RCC 7860 (cell line): ENCODE data around the gene AEN.

Experiments used
- DNase-seq: peaks from one replicate; pipeline ENCODE4 v3.0.0-alpha.2; 2015; ENCODE audit warnings: low spot score
- FAIRE-seq: peaks from 2 replicates; lab custom pipeline; 2012; peaks lifted over from hg19 to GRCh38; lab: Jason Lieb, UNC

AEN gene

GRCh38 chr15:88663141-88663621 lies 42.0 kb downstream of the AEN start:
- no peak for DNase-seq
- no peak for FAIRE-seq

GRCh38 chr15:88664151-88664778 lies 43.1 kb downstream of the AEN start:
- no peak for FAIRE-seq
- DNase-seq = no peak

- DNase-seq (no peak), FAIRE-seq (no peak)
These were observed 53.5 kb downstream of the AEN start for GRCh38 chr15:88674661-88675060.

DNA sequence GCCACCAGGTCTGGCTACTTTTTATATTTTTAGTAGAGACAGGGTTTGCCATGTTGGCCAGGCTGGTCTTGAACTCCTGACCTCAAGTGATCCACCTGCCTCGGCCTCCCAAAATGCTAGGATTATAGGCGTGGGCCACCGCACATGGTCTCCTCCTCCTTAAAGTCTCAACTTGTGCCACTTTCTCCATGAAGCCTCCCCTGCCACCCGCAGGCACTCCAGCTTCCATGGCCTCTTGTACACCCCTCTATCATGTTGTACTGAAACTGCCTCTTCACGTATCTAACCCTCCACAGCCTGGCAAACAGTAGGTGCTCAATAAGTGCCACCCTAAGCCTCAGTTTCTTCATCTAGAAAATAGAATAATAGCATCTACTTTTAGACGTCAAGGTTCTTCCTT lies 57.6 kb downstream of the AEN start:
- no peak for FAIRE-seq

DNA sequence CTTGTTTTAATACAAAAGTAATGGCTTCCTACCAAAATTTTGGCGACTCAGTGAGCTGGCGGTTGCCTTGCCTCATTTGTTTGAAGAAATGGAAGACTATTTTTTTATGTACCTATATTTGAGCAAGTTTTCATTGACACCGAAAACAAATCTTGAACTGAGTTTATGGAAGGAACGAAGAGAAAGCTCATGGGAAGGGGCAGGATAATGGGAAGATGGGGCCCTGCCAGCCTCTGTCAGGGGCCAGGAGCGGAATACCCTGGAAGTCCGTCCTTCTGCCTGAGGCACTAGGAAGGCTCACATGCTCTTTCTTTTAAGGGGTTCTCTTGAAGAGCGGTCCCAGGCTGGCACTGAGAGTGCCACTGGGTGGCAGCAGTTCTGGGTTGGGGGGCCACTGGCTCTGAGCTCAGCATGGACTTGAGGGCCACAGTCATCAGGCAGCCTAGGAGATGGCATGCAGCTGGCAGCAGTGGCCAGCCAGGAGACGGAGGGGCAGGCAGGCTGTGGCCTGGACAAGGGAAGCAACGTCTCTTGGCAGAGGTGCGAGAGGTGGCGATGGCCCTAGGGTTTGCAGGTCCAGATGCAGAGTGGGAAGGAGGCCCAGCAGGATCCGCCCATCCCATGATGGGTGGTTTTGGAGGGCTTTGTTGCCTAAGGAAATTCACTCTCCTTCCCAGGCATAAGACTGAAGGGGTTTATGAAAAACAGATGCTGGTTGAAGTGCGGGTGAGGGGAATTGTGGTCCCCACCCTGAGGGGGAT lies 59.3 kb downstream of the AEN start:
- FAIRE-seq = no peak

More for the DNA sequence above, 57.6 kb downstream of the AEN start:
- DNase-seq = no peak

GRCh38 chr15:88681610-88682221 lies 60.6 kb downstream of the AEN start:
- FAIRE-seq (no peak), DNase-seq (no peak)

More for the DNA sequence above, 59.3 kb downstream of the AEN start:
- no peak for DNase-seq
